ENCODE data around the gene BRMS1.
A peak's percentile ranks its signal among the peaks of the same experiment; 100 is the strongest.

The BRMS1 gene

GRCh38 chr11:66302656-66303055 is 42.2 kb downstream of the BRMS1 start:
- DNase-seq = no peak

DNA sequence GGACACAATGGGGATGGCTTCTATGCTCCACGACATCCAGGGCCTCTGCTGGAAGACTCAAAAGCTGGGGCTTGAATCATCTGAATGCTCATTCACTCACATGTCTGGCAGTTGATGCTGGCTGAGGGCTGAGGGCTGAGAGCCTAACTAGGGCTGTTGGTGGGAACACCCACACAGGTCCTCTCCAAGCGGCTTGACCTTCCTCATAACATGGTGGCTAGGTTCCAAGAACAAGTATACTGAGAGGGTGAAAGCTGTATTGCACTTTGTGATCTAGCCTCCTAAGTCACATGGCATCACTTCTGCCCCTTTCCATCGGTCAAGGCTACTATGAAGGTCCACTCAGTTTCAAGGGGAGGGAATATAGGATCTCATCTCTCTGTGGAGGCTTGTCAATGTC is 45.7 kb downstream of the BRMS1 start:
- DNase-seq = no peak

GRCh38 chr11:66297610-66298009 is 47.3 kb downstream of the BRMS1 start:
- DNase-seq = no peak

DNA sequence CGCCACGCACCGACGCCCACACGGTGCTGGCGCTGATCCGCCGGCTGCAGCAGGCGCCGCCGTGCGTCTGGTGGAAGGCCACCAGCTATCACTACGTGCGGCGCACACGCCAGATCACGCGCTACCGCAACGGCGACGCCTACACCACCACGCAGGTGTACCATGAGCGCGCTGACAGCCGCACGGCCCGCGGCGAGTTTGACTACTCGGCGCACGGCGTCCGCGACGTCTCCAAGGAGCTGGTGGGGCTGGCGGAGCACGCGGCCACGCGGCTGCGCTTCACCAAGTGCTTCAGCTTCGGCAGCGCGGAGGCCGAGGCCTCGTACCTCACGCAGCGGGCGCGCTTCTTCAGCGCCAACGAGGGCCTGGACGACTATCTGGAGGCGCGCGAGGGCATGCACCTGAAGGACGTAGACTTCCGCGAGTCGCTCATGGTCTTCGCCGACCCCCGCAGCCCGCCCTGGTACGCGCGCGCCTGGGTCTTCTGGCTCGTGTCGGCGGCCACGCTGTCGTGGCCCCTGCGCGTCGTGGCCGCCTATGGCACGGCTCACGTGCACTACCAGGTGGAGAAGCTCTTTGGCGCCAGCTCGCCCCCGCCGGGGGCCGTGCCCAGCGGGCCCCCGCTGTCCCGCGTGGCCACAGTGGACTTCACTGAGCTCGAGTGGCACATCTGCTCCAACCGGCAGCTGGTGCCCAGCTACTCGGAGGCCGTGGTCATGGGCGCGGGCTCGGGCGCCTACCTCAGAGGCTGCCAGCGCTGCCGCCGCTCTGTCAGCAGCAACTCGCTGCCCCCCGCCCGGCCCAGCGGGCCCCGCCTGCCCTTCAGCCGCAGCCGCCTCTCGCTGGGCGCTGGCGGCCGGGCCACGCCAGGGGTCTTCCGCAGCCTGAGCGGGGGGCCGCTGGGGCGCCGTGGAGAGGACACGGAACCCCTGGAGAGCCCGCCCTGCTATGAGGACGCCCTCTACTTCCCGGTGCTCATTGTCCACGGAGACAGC is 50.0 kb downstream of the BRMS1 start:
- DNase-seq = no peak

DNA sequence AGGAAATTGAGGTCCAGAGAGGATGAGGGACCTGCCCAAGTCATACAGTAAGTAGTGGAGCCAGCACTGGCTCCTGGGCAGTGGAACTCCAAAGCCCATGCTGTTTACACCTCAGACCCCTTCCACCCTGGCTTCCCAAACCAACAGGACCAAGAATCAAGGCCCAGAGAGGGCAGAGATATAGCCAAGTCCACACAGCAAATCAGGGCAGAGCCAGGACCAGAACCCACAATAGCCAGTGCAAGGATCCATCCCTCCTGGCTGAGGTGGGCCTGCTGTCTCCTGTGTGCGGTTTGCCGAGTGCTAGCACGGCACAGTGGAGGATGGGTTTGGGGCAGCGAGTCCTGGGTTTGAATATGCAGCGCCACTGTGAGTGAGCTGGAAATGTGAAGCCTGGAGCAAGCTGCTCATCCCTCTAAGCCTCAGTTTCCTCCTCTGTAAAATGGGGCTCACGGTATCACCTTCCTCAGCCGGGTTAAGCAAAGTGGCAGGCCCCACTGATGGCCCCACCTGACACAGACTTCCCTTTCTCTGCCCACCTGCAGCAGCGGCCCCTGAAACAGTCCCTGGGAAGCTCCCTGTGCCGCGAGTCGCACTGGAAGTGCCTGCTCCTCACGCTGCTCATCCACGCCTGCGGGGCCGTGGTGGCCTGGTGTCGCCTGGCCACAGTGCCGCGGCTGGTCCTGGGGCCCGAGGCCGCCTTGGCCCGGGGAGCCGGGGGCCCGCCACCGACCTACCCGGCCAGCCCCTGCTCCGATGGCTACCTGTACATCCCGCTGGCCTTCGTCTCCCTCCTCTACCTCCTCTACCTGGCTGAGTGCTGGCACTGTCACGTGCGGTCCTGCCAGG is 50.9 kb downstream of the BRMS1 start:
- no peak for DNase-seq

GRCh38 chr11:66293352-66293751 is 51.6 kb downstream of the BRMS1 start:
- DNase-seq = no peak

DNA sequence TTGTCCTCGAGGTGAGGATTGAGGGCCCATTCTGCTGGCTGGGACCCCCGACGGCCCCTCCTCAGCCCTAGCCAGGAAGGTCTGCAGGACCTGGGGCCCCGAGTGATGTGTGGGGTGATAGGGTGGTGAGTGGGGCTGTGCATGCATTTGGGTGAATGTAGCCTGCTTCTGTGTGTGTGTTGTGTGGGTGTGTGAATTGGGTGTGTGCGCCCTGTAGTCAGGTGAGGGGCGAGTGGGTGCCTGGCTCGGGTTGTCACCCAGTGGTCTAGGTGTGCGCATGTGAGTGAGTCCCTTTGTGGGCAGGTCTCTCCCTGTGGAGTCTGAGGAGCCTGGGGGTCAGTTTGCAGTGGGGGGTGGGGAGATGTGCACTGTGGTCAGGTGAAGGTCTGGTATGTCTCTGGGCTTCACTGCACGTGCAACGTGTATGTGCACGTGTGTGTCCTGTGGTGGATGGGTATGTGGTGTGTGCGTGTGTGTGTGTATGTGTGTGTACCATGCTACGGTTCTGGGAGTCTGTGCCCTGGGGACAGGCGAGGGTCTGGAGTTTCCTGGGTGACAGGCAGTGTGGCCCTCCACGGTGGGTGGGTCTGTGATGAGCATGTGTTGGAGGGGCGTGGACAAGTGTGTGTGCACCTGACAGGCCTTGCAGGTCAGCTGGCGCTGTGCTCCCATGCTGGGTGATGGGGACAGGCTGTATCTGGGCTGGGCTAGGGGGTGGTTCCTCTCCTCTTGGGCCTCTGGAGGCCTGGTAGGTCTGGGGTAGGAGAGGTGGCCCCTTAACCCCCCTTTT is 52.2 kb downstream of the BRMS1 start:
- DNase-seq = no peak

DNA sequence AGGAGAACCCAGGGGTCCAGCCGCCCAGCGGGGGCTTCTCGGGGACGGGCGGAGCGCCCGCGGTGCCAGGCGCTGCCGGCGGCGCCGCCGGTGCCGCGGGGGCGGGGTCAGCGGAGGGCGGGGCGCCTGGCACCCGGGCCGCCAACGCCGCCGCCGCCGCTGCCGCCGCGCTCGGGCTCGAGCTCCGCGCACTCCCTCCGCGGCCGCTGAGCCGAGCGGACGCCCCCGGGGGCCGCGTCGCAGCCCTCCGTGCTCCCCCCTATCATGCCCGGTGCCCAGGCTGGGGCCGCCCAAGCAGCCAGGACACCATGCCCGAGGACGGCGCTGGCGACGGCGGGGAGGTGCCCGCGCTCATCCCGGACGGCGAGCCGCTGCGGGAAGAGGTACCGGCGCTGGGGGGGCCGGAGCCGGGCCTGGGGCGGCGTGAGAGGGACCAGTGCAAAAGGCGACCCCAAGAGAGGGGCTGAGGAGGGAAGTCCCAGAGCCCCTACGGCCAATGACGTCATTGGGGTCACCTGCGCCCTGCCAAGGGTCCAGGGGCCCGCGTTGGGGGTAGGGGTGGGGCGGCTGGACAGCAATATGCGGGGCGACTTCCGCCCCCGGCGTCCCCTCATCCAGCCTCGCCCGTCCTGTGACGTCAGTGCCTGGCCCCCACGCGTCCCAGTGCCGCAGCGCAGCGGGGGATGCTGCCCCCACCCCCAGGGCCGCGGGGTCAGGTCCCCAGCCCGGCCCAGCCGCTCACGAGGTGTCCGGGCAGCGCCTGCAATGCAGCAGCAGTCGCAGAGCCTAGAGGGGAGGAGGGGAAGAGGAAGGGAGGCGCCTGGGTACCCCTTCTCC is 53.0 kb downstream of the BRMS1 start, which contains the start of gene TMEM151A:
TSS of gene TMEM151A (plus strand) at position 189 of the 837 bp plus-strand sequence. CDS start at position 309, 120 bp downstream.
- no peak for DNase-seq

DNA sequence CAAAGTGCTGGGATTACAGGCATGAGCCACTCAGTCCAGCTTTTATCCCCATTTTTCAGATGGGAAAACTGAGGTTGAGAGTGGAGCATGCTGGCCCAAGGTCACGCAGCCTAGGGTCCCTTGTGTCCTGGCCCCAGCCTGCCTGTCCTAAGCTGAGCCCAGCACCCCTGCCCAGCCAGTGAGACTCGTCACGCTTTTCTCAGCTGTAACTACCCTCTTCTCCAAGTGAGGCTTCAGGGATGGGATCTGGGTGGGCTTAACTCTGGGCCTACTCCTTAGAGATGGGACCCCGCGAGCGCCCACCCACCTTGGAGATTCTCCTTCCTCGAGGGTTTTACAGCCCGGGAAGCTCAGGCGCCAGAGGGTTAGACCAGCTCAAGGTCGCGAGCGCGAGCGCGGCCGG is 53.6 kb downstream of the BRMS1 start:
- no peak for DNase-seq

DNA sequence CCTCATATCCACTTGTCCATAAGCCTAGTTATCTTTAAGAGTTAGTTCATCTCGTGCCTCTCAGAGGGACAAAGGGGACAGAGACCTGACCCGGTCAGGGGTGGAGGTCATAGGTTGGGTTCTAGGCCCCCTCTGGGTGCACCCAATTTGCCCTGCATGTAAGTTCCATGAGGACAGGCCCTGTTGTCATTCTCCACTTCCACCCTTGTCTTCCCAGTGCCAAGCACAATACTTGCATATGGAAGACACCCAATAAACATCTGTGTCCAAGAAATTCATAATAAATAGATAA is 54.6 kb downstream of the BRMS1 start:
- DNase-seq = no peak

GRCh38 chr11:66289548-66290329 is 55.2 kb downstream of the BRMS1 start:
- DNase-seq = no peak

- DNase-seq = peak; percentile 99
Observed at GRCh38 chr11:66288671-66289547, 56.0 kb downstream of the BRMS1 start, which contains the start of gene YIF1A. TSS of gene YIF1A (minus strand) at chr11:66289143. CDS start at chr11:66288985, 158 bp downstream.

DNA sequence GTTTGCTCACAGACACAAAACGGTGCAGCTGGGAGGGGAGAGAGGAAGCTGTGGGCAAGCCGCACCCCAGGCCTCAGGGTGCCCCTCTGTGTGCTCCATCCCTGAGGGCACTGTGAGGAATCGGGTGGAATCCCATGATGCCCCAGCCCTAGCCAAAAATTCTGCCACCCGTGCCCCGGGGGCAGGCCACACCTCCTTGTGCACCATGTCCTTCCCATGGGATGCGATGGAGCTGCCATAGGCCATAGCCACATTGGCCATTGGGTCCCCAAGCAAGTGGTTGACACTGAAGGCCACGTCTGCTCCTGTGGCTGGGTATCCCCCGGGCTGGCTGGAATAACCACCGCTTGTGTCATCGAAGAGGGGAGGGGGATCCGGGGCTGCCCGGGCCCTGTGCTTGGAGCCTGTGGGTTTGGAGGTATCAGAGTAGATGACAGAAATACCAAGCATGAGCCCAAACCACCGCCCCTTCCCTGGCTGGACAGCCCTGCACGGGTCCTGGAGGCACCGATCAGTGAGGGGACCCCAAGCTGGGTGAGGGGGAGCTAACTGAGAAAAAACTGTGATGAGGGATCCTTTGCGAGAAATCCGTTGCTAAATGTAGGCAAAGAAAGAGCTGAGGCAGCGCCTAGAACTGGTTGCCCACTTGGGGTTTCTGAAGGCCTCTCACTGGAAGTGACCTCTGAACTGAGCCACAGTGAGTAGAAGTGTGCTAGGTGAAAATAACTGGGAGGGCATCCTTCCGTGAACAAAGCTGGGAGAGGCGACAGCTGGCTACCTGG is 56.8 kb downstream of the BRMS1 start:
- peak; percentile 70 for DNase-seq
